Measurements from ENCODE around the gene SH3GL1.

SH3GL1 gene

DNA sequence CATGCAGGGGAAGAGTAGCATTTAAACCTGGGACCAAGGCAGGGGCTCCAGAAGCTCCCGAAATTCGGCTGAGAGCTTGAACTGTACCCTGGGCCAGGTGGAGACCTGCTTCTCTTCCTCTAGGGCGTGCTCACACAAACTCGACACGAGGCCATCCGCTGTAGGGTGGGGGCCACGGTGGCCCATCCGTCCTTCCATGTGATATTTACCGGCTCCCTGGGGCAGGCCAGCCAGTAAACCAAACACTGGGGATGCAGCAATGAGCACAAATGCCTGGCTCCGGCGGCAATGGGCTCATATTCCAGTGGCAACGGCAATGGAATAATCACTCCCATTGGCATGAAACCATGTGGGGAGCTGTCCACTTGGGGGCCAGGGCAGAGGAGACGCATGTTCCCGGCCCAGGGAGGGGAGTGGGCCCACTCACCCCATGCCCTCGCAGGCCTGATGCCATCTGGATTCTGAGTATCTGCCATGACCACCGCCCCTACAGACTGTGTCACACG is 10.8 kb downstream of the SH3GL1 start:
- H4K20me1 ChIP-seq (ENCODE audit: insufficient read depth, low read length), result peaks cover 25% of the 10 kb centered on the region
- no peaks in the 10 kb centered on the region for H3K9me2 ChIP-seq (replicated peaks; ENCODE audit: insufficient read depth, low read length)
- TF ChIP-seq EZH2phosphoT487 (IDR thresholded peaks at IDR 0.05; ENCODE audit: low read length), result no peak
- TF ChIP-seq, protein P1, sequence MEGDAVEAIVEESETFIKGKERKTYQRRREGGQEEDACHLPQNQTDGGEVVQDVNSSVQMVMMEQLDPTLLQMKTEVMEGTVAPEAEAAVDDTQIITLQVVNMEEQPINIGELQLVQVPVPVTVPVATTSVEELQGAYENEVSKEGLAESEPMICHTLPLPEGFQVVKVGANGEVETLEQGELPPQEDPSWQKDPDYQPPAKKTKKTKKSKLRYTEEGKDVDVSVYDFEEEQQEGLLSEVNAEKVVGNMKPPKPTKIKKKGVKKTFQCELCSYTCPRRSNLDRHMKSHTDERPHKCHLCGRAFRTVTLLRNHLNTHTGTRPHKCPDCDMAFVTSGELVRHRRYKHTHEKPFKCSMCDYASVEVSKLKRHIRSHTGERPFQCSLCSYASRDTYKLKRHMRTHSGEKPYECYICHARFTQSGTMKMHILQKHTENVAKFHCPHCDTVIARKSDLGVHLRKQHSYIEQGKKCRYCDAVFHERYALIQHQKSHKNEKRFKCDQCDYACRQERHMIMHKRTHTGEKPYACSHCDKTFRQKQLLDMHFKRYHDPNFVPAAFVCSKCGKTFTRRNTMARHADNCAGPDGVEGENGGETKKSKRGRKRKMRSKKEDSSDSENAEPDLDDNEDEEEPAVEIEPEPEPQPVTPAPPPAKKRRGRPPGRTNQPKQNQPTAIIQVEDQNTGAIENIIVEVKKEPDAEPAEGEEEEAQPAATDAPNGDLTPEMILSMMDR (IDR thresholded peaks at IDR 0.05; ENCODE audit: low read length), result no peak
- no peak for TF ChIP-seq EZH2 (optimal IDR thresholded peaks at IDR 0.05; ENCODE audit: low read depth, low read length)
- H3F3A ChIP-seq (ENCODE audit: insufficient read depth, low read length), result no peaks in the 10 kb centered on the region
- peaks cover 98% of the 10 kb centered on the region for H3K79me2 ChIP-seq (ENCODE audit: low read length)
- DNase-seq, result no peak
- H3K36me3 ChIP-seq (replicated peaks; ENCODE audit: insufficient read depth, low read length), result no peaks in the 10 kb centered on the region
- H3K4me2 ChIP-seq (ENCODE audit: low read depth, low read length), result no peak overlapping the region
- H3K27ac ChIP-seq (ENCODE audit: low read length), result no peak overlapping the region
- no peaks in the 10 kb centered on the region for H3K27me3 ChIP-seq (replicated peaks; ENCODE audit: insufficient read depth, low read length)
- H3K4me3 ChIP-seq (ENCODE audit: low read length), result no peak overlapping the region
- H3K4me1 ChIP-seq (ENCODE audit: low read length), result peaks cover 9% of the 10 kb centered on the region
- H3K9me3 ChIP-seq (replicated peaks; ENCODE audit: insufficient read depth, low read length), result no peaks in the 10 kb centered on the region
- H3K9ac ChIP-seq (ENCODE audit: low read length), result no peak overlapping the region
- H2AFZ ChIP-seq (ENCODE audit: low read length), result no peak overlapping the region

DNA sequence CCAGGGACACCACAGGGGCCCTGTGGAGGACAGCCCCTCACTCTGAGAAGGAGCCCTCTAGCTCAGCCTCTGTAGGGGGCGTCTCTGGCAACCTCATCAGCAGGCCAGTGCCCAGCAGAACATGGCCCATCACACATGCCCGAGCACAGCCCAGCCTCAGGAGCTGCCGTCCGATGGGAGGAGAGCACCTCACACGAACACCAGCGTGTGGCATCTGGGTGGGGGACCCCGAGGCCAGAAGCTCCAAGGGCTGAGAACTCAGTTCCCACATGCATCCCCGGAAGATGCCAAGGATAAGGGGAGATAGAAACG is 11.3 kb downstream of the SH3GL1 start:
- DNase-seq, result no peak
- no peak overlapping the region for H3K4me3 ChIP-seq (ENCODE audit: low read length)
- H3K36me3 ChIP-seq (replicated peaks; ENCODE audit: insufficient read depth, low read length), result no peaks in the 10 kb centered on the region
- H3K79me2 ChIP-seq (ENCODE audit: low read length), result peaks cover 98% of the 10 kb centered on the region
- no peak overlapping the region for H3K27ac ChIP-seq (ENCODE audit: low read length)
- H3K9me2 ChIP-seq (replicated peaks; ENCODE audit: insufficient read depth, low read length), result no peaks in the 10 kb centered on the region
- H3F3A ChIP-seq (ENCODE audit: insufficient read depth, low read length), result no peaks in the 10 kb centered on the region
- peaks cover 24% of the 10 kb centered on the region for H4K20me1 ChIP-seq (ENCODE audit: insufficient read depth, low read length)
- no peaks in the 10 kb centered on the region for H3K9me3 ChIP-seq (replicated peaks; ENCODE audit: insufficient read depth, low read length)
- no peak overlapping the region for H3K9ac ChIP-seq (ENCODE audit: low read length)
- H3K4me1 ChIP-seq (ENCODE audit: low read length), result peaks cover 3% of the 10 kb centered on the region
- no peak overlapping the region for H3K4me2 ChIP-seq (ENCODE audit: low read depth, low read length)
- H3K27me3 ChIP-seq (replicated peaks; ENCODE audit: insufficient read depth, low read length), result no peaks in the 10 kb centered on the region
- no peak overlapping the region for H2AFZ ChIP-seq (ENCODE audit: low read length)
- TF ChIP-seq EZH2phosphoT487 (IDR thresholded peaks at IDR 0.05; ENCODE audit: low read length) (no peak), EZH2 (optimal IDR thresholded peaks at IDR 0.05; ENCODE audit: low read depth, low read length) (no peak)
- TF ChIP-seq, protein P1 (IDR thresholded peaks at IDR 0.05; ENCODE audit: low read length), result no peak

DNA sequence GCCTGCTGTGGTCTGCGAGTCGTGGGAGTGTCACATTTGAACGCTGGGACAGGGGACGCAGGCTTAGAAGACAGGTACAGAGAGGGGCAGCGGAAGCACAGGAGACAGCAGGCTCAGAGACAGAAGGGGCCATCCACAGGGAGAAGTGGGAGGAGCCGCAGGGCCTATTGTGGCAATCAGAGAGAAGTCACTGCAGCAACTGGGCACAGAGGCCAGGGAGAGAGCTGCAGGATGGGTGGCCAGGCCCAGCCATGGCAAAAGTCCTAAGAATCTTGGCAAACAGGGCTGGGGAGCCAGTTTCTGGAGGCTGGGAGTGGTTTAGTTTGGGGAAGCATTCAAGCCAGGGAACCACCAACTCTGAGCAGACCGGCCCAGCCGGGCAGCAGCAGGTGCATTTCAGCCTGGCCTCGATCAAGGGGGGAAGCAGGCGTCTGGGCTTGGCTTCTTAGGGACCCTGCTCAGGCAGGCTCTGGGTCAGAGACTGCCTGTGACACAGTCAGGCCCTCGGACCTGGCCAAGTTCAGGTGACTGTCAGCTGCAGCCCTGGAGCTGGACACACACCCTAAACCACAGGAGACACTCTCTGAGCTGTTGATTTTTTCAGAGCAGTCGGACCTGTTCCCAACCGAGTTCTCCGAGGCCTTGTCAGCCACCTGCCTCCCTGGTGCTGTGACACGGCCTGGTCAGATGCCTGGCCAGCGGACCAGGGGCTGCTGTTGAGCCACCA is 11.8 kb downstream of the SH3GL1 start:
- Histone ChIP-seq H3K79me2 (ENCODE audit: low read length) (peaks cover 98% of the 10 kb centered on the region), H3K4me2 (ENCODE audit: low read depth, low read length) (no peak overlapping the region), H3K9ac (ENCODE audit: low read length) (no peak overlapping the region)

More for the DNA sequence above, 11.8 kb downstream of the SH3GL1 start:
- Histone ChIP-seq H3K36me3 (replicated peaks; ENCODE audit: insufficient read depth, low read length) (no peaks in the 10 kb centered on the region), H4K20me1 (ENCODE audit: insufficient read depth, low read length) (peaks cover 25% of the 10 kb centered on the region; the same call in 1 of the 2 replicates), H3F3A (ENCODE audit: insufficient read depth, low read length) (no peaks in the 10 kb centered on the region), H3K27ac (ENCODE audit: low read length) (no peak overlapping the region), H3K9me3 (replicated peaks; ENCODE audit: insufficient read depth, low read length) (no peaks in the 10 kb centered on the region), H3K9me2 (replicated peaks; ENCODE audit: insufficient read depth, low read length) (no peaks in the 10 kb centered on the region), H2AFZ (ENCODE audit: low read length) (no peak overlapping the region), H3K27me3 (replicated peaks; ENCODE audit: insufficient read depth, low read length) (no peaks in the 10 kb centered on the region), H3K4me1 (ENCODE audit: low read length) (no peaks in the 10 kb centered on the region), H3K4me3 (ENCODE audit: low read length) (no peak overlapping the region)
- DNase-seq, result no peak
- TF ChIP-seq EZH2 (optimal IDR thresholded peaks at IDR 0.05; ENCODE audit: low read depth, low read length) (no peak), EZH2phosphoT487 (IDR thresholded peaks at IDR 0.05; ENCODE audit: low read length) (no peak)
- TF ChIP-seq, protein P1 (IDR thresholded peaks at IDR 0.05; ENCODE audit: low read length), result no peak
